ENCODE results near the gene CTDSPL.

CTDSPL gene

GRCh38 chr3:37899101-37899707, 37.5 kb downstream of the CTDSPL start:
- H3K9me3 ChIP-seq (ENCODE audit: control insufficient read depth, insufficient read depth, low read depth, low read length), result no peaks in the 10 kb centered on the region
- peaks cover 4% of the 10 kb centered on the region; the same call in 1 of the 2 replicates for H3K4me1 ChIP-seq (ENCODE audit: control insufficient read depth, insufficient read depth, low read length)
- H3K27ac ChIP-seq (ENCODE audit: extremely low read depth, low read depth, low read length), result no peak overlapping the region
- ChIA-PET POLR2A (no interaction called here), CTCF (interaction anchor here (0.9 kb wide), 1 partner anchor 12 kb away, joined by 5 read pairs; no protein-coding TSS in a partner anchor)
- no peak overlapping the region for H3K4me3 ChIP-seq (ENCODE audit: low read depth, low read length)
- H3K36me3 ChIP-seq (ENCODE audit: control insufficient read depth in 2 of 2, insufficient read depth in 1 of 2, low read length in 2 of 2), result no peaks in the 10 kb centered on the region
- TF ChIP-seq ZNF335 (tag by site-specific recombination; conservative IDR thresholded peaks at IDR 0.05), result no peak

- H3K4me1 ChIP-seq (ENCODE audit: control insufficient read depth, insufficient read depth, low read length), result peaks cover 4% of the 10 kb centered on the region; the same call in 1 of the 2 replicates
- no peak overlapping the region for H3K4me3 ChIP-seq (ENCODE audit: low read depth, low read length)
- H3K27ac ChIP-seq (ENCODE audit: extremely low read depth, low read depth, low read length), result no peak overlapping the region
- no peaks in the 10 kb centered on the region for H3K9me3 ChIP-seq (ENCODE audit: control insufficient read depth, insufficient read depth, low read depth, low read length)
- ChIA-PET CTCF (interaction anchor here (0.9 kb wide), 1 partner anchor 11 kb away, joined by 5 read pairs; no protein-coding TSS in a partner anchor), POLR2A (no interaction called here)
- H3K36me3 ChIP-seq (ENCODE audit: control insufficient read depth in 2 of 2, insufficient read depth in 1 of 2, low read length in 2 of 2), result no peaks in the 10 kb centered on the region
- TF ChIP-seq ZNF830 (tag by site-specific recombination; IDR thresholded peaks at IDR 0.05; ENCODE audit: low read depth) (no peak), ZNF350 (tag by site-specific recombination; IDR thresholded peaks at IDR 0.05) (no peak), GLIS2 (tag by site-specific recombination; IDR thresholded peaks at IDR 0.05) (no peak), GLIS1 (tag by site-specific recombination; IDR thresholded peaks at IDR 0.05) (no peak), ATF2 (tag by site-specific recombination; IDR thresholded peaks at IDR 0.05; ENCODE audit: low read depth) (no peak), GFI1B (tag by site-specific recombination; IDR thresholded peaks at IDR 0.05) (no peak), ZNF561 (tag by site-specific recombination; IDR thresholded peaks at IDR 0.05; ENCODE audit: borderline replicate concordance) (no peak), ZSCAN16 (tag by site-specific recombination; IDR thresholded peaks at IDR 0.05) (no peak)
- TF ChIP-seq, protein P1, sequence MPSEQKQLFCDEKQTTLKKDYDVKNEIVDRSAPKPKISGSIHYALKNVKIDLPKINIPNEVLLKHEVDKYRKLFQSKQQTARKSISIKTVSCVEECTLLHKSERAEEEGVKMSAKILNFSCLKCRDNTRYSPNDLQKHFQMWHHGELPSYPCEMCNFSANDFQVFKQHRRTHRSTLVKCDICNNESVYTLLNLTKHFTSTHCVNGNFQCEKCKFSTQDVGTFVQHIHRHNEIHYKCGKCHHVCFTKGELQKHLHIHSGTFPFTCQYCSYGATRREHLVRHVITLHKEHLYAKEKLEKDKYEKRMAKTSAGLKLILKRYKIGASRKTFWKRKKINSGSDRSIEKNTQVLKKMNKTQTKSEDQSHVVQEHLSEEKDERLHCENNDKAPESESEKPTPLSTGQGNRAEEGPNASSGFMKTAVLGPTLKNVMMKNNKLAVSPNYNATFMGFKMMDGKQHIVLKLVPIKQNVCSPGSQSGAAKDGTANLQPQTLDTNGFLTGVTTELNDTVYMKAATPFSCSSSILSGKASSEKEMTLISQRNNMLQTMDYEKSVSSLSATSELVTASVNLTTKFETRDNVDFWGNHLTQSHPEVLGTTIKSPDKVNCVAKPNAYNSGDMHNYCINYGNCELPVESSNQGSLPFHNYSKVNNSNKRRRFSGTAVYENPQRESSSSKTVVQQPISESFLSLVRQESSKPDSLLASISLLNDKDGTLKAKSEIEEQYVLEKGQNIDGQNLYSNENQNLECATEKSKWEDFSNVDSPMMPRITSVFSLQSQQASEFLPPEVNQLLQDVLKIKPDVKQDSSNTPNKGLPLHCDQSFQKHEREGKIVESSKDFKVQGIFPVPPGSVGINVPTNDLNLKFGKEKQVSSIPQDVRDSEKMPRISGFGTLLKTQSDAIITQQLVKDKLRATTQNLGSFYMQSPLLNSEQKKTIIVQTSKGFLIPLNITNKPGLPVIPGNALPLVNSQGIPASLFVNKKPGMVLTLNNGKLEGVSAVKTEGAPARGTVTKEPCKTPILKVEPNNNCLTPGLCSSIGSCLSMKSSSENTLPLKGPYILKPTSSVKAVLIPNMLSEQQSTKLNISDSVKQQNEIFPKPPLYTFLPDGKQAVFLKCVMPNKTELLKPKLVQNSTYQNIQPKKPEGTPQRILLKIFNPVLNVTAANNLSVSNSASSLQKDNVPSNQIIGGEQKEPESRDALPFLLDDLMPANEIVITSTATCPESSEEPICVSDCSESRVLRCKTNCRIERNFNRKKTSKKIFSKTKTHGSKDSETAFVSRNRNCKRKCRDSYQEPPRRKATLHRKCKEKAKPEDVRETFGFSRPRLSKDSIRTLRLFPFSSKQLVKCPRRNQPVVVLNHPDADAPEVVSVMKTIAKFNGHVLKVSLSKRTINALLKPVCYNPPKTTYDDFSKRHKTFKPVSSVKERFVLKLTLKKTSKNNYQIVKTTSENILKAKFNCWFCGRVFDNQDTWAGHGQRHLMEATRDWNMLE (tag by site-specific recombination; conservative IDR thresholded peaks at IDR 0.05; ENCODE audit: low read depth), result no peak
- TF ChIP-seq, protein P2, sequence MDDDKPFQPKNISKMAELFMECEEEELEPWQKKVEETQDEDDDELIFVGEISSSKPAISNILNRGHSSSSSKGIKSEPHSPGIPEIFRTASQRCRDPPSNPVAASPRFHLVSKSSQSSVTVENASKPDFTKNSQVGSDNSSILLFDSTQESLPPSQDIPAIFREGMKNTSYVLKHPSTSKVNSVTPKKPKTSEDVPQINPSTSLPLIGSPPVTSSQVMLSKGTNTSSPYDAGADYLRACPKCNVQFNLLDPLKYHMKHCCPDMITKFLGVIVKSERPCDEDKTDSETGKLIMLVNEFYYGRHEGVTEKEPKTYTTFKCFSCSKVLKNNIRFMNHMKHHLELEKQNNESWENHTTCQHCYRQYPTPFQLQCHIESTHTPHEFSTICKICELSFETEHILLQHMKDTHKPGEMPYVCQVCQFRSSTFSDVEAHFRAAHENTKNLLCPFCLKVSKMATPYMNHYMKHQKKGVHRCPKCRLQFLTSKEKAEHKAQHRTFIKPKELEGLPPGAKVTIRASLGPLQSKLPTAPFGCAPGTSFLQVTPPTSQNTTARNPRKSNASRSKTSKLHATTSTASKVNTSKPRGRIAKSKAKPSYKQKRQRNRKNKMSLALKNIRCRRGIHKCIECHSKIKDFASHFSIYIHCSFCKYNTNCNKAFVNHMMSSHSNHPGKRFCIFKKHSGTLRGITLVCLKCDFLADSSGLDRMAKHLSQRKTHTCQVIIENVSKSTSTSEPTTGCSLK (tag by site-specific recombination; IDR thresholded peaks at IDR 0.05), result no peak
Measured at GRCh38 chr3:37899711-37900306, 38.1 kb downstream of the CTDSPL start.

GRCh38 chr3:37901721-37902120, 40.0 kb downstream of the CTDSPL start:
- Histone ChIP-seq H3K4me3 (ENCODE audit: low read depth, low read length) (no peak overlapping the region), H3K9me3 (ENCODE audit: control insufficient read depth, insufficient read depth, low read depth, low read length) (no peaks in the 10 kb centered on the region), H3K36me3 (ENCODE audit: control insufficient read depth in 2 of 2, insufficient read depth in 1 of 2, low read length in 2 of 2) (no peaks in the 10 kb centered on the region), H3K27ac (ENCODE audit: extremely low read depth, low read depth, low read length) (no peak overlapping the region), H3K4me1 (ENCODE audit: control insufficient read depth, insufficient read depth, low read length) (peaks cover 4% of the 10 kb centered on the region; the same call in 1 of the 2 replicates)
- ChIA-PET POLR2A (no interaction called here), CTCF (interaction anchor here (0.7 to 1.5 kb wide), 2 partner anchors 9 to 65 kb away, joined by 3 to 5 read pairs; no protein-coding TSS in a partner anchor)
- TF ChIP-seq, protein P3, sequence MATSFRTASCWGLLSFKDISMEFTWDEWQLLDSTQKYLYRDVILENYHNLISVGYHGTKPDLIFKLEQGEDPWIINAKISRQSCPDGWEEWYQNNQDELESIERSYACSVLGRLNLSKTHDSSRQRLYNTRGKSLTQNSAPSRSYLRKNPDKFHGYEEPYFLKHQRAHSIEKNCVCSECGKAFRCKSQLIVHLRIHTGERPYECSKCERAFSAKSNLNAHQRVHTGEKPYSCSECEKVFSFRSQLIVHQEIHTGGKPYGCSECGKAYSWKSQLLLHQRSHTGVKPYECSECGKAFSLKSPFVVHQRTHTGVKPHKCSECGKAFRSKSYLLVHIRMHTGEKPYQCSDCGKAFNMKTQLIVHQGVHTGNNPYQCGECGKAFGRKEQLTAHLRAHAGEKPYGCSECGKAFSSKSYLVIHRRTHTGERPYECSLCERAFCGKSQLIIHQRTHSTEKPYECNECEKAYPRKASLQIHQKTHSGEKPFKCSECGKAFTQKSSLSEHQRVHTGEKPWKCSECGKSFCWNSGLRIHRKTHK (tag by site-specific recombination; IDR thresholded peaks at IDR 0.05), result no peak
- TF ChIP-seq, protein P4, sequence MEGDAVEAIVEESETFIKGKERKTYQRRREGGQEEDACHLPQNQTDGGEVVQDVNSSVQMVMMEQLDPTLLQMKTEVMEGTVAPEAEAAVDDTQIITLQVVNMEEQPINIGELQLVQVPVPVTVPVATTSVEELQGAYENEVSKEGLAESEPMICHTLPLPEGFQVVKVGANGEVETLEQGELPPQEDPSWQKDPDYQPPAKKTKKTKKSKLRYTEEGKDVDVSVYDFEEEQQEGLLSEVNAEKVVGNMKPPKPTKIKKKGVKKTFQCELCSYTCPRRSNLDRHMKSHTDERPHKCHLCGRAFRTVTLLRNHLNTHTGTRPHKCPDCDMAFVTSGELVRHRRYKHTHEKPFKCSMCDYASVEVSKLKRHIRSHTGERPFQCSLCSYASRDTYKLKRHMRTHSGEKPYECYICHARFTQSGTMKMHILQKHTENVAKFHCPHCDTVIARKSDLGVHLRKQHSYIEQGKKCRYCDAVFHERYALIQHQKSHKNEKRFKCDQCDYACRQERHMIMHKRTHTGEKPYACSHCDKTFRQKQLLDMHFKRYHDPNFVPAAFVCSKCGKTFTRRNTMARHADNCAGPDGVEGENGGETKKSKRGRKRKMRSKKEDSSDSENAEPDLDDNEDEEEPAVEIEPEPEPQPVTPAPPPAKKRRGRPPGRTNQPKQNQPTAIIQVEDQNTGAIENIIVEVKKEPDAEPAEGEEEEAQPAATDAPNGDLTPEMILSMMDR (tag by site-specific recombination; IDR thresholded peaks at IDR 0.05), result no peak
- TF ChIP-seq ZSCAN4 (tag by site-specific recombination; IDR thresholded peaks at IDR 0.05), result no peak
